GM10266 (cell line): ENCODE data around the gene ZNF595.

Source experiments
- DNase-seq: peaks from one replicate; pipeline ENCODE4 v3.0.0; 2012; ENCODE audit errors: extremely low spot score
- CTCF ChIP-seq: IDR thresholded peaks from 2 replicates; pipeline ENCODE4 v1.5.1; 2012; ENCODE audit warnings: mild to moderate bottlenecking, low read depth; ENCODE audit not compliant: control insufficient read depth, insufficient read depth; ENCODE audit errors: missing control alignments

Gene ZNF595

GRCh38 chr4:125091-125771 is 72.1 kb downstream of the ZNF595 start:
- DNase-seq, result no peak
- TF ChIP-seq CTCF, result no peak

- no peak for DNase-seq
- no peak for TF ChIP-seq CTCF
Observed at GRCh38 chr4:125833-126232, 72.7 kb downstream of the ZNF595 start.

- TF ChIP-seq CTCF, result no peak
- no peak for DNase-seq
Observed at GRCh38 chr4:132483-132882, 79.4 kb downstream of the ZNF595 start.
